Small intestine (tissue), 7 donors: ENCODE data around the gene CEP70. TPM values are rescaled to one million over a fixed set of nuclear protein-coding genes. Genes with fewer than 3 reads are reported as not detected.

Experiments
- DNase-seq, 2 donors: peaks; one replicate each; pipeline versions ENCODE4 v3.0.0 to v3.0.0-alpha.2; 2013
- FAIRE-seq: peaks from 2 replicates; lab custom pipeline; 2012; peaks lifted over from hg19 to GRCh38; lab: Jason Lieb, UNC
- H3K27ac ChIP-seq, 3 donors: one replicate each; pipeline ENCODE4 v1.5.1; 2013; ENCODE audit warnings: low read length in 2 of 3, mild to moderate bottlenecking in 2 of 3, control low read depth in 1 of 3, inconsistent platforms in 1 of 3, low read depth in 1 of 3, moderate library complexity in 1 of 3
- H3K27me3 ChIP-seq, 3 donors: one replicate each; pipeline ENCODE4 v1.6.1; 2013; ENCODE audit warnings: low read length in 3 of 3, inconsistent platforms in 1 of 3; ENCODE audit not compliant: control insufficient read depth in 3 of 3, insufficient read depth in 3 of 3
- H3K36me3 ChIP-seq, 3 donors: one replicate each; pipeline ENCODE4 v1.6.1; 2013; ENCODE audit warnings: low read length in 3 of 3, inconsistent platforms in 1 of 3, low read depth in 1 of 3, mild to moderate bottlenecking in 1 of 3, moderate library complexity in 1 of 3; ENCODE audit not compliant: control insufficient read depth in 3 of 3, insufficient read depth in 2 of 3
- H3K4me1 ChIP-seq, 3 donors: one replicate each; pipeline ENCODE4 v1.6.1; 2013; ENCODE audit warnings: low read length in 2 of 3, inconsistent platforms in 1 of 3, low read depth in 1 of 3, mild to moderate bottlenecking in 1 of 3, moderate library complexity in 1 of 3; ENCODE audit not compliant: control insufficient read depth in 3 of 3, insufficient read depth in 2 of 3
- H3K4me3 ChIP-seq, 3 donors: one replicate each; pipeline ENCODE4 v1.5.1; 2013; ENCODE audit warnings: low read length in 3 of 3, control low read depth in 1 of 3, inconsistent platforms in 1 of 3, low read depth in 1 of 3, mild to moderate bottlenecking in 1 of 3, moderate library complexity in 1 of 3
- H3K9me3 ChIP-seq, 2 donors: one replicate each; pipeline ENCODE4 v1.6.1; 2013; ENCODE audit warnings: low read depth in 1 of 2, low read length in 1 of 2; ENCODE audit not compliant: control insufficient read depth in 2 of 2, insufficient read depth in 1 of 2
- WGBS, 3 donors: extraction: QIAGEN DNeasy Blood & Tissue Kit; methylation state at CpG; one replicate each; pipeline ENCODE4 v1.1.7; 2013; 5-methylcytosine and 5-hydroxymethylcytosine counted together
- polyA plus RNA-seq, 4 donors: library from polyadenylated mRNA; stranded (reverse) in 3 of 4; unstranded in 1 of 4; fragments of 200-250 nt in 3 of 4; fragments of 120-200 nt in 1 of 4; gene quantifications; one replicate each; pipeline versions ENCODE4 v1.2.1 to v1.2.3, GENCODE V29; 2013
- donor health status: healthy with polysubstance abuse.
- donor health status: control.
- donor health status: control.
- donor health status: Bipolar disorder and iron deficiency.
- donor health status: healthy.

The CEP70 gene
- polyA plus RNA-seq, 4 donors = 15.2 to 23.5 (median 20.4) TPM

DNA sequence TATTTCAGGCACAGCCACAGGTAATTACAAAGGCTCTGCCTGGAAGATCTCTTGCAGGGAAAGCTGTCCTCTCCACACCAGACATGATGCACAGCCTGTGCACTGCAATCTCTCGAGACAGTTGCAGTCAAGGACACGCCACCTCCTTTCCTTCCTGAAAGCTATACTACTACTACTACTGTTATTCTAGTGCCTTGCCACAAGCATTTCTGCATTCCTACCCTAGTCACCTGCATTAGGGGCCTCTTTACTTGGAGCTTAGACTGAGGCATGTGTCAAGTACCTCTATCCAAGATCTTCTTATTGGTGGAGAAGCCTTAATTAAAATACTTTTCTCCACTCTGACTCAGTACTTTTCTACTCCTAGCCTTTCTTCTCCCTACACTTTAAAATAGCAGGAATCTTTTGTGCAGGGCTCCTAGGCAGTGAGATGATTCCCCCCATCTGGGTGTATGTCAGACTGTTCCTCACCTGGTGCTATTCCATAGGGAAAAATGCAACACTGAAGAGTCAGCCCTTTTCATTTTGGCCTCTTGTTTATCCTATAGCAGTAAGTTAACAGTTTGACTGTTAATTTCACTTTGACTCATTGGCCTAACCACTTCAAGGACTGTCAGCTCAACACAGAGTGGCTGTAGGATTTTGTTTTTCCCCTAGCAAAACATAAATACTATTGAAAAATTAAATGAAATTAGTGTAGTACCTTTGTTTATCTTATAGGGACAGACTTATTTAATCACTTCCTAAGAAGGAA is 80.8 kb downstream of the CEP70 start:
- peaks cover 4 to 7% (median 5%) of the 10 kb centered on the region in 3 donors for H3K36me3 ChIP-seq
- no peak overlapping the region for H3K4me3 ChIP-seq
- no peak overlapping the region for H3K27ac ChIP-seq
- H3K9me3 ChIP-seq = peaks cover 0 to 5% of the 10 kb centered on the region in 2 donors
- DNase-seq (no peak), FAIRE-seq (no peak)
- no peaks in the 10 kb centered on the region for H3K4me1 ChIP-seq
- H3K27me3 ChIP-seq = no peaks in the 10 kb centered on the region
- WGBS, 3 donors = 72 to 87% (median 76%) methylated on average over 2 of the region's 2 CpGs

DNA sequence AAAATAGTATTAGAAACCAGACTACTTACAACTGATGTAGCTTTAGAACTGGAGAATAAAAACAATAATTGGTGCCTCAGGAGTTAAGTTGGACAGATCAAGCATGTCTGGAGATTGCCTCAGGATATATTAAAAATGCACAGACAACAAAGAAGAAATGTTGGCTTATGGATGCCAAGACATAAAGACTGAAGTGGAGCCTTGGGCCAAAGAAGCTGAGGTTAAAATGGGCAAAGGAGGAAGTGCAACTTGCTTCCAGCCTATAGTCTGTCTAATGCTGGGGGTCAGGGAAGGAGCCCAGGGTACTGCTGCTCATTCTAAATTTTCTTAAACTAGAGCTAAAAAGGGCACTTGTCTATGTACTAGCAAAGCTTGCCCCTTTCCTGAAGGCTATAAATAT is 82.1 kb downstream of the CEP70 start:
- DNase-seq = no peak
- no peak overlapping the region for H3K27ac ChIP-seq
- H3K4me1 ChIP-seq = no peaks in the 10 kb centered on the region
- H3K4me3 ChIP-seq = no peak overlapping the region
- peaks cover 0 to 5% (median 3%) of the 10 kb centered on the region in 3 donors for H3K36me3 ChIP-seq
- no peaks in the 10 kb centered on the region for H3K27me3 ChIP-seq
- FAIRE-seq = no peak
- no peaks in the 10 kb centered on the region for H3K9me3 ChIP-seq

DNA sequence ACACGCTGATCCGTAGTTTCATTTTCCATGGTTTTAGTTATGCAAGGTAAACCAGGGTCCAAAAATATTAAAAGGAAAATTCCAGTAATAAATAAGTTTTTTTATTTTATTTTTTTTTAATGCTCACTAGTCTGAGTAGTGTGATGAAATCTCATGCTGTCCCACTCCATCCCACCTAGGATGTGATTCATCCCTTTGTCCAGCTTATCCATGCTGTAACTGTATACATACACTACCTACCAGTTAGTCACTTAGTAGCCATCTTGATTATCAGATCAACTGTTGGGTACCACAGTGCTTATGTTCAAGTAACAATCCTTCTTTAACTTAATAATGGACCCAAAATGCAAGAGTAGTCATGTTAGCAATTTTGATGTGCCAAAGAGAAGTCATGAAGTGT is 84.5 kb downstream of the CEP70 start:
- Histone ChIP-seq H3K36me3 (peaks cover 0 to 5% (median 3%) of the 10 kb centered on the region in 3 donors), H3K9me3 (no peaks in the 10 kb centered on the region), H3K4me1 (no peaks in the 10 kb centered on the region), H3K4me3 (no peak overlapping the region), H3K27me3 (no peaks in the 10 kb centered on the region), H3K27ac (no peak overlapping the region)
- no peak for FAIRE-seq
- no peak for DNase-seq
- 91 to 96% (median 96%) methylated on average over 2 of the region's 2 CpGs for WGBS, 3 donors

DNA sequence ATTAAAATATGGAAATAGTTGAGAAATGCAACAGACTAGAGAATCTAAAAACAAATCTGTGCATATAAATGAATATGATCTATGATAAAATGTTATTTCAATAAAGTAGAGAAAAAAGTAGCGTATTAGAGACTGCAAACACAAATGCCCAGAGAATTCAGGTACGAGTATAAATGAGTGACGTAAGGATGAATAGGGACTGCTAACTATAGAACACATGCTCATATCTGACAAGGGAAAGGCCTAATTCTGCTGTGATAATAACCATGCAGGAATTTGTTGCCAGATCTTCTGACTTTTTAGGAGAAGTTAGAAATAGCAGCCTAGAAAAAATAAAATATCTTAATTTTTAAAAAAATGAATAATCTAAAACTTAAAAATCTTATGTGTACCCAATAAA is 86.5 kb downstream of the CEP70 start:
- Histone ChIP-seq H3K36me3 (peaks cover 0 to 3% (median 2%) of the 10 kb centered on the region in 3 donors), H3K4me1 (no peaks in the 10 kb centered on the region), H3K9me3 (no peaks in the 10 kb centered on the region), H3K27me3 (no peaks in the 10 kb centered on the region), H3K27ac (no peak overlapping the region), H3K4me3 (no peak overlapping the region)
- DNase-seq (no peak), FAIRE-seq (no peak)
- WGBS, 3 donors = 98 to 99% (median 98%) methylated on average over 3 of the region's 3 CpGs

DNA sequence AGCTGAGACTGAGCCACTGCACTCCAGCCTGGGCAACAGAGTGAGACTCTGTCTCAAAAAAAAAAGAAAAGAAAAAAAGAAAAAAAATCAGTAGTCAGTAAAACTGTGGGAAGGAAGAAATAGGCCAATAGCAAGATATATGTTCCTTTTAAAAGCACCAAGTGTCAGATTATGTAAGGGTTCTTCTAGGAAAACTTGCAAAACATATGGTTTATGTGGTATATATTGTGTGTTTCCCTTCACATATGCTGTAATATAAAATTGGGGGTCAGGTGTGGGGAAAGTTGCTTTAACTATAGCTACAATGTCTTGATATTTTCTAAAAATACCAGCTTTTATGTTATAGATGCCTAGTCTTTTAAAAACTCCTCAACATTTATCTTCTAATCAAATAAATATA is 95.1 kb downstream of the CEP70 start:
- H3K4me1 ChIP-seq = peaks cover 0 to 13% (median 0%) of the 10 kb centered on the region in 3 donors
- H3K36me3 ChIP-seq = peaks cover 0 to 6% (median 3%) of the 10 kb centered on the region in 3 donors
- DNase-seq = no peak
- no peak for FAIRE-seq
- no peaks in the 10 kb centered on the region for H3K9me3 ChIP-seq
- H3K27ac ChIP-seq = no peak overlapping the region
- no peak overlapping the region for H3K4me3 ChIP-seq
- no peaks in the 10 kb centered on the region for H3K27me3 ChIP-seq

DNA sequence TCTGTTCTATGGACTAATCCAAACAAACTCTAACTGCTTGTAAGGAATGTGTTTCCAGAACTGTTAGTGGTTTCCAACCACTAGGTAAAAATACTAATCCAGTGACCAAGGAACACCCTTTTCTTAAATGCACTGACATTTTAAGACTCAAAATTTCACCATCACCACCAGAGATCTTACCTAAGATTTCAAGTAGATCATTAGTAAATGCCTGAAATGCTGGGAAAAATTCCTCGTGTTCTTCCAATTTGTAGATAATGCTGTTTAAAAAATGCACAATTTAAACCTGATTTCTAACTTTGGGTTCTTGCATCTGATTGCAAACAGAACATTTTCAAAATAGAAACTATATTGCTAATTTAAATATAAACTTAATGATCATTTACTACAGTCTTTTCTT is 96.2 kb downstream of the CEP70 start:
- Histone ChIP-seq H3K4me1 (peaks cover 0 to 13% (median 0%) of the 10 kb centered on the region in 3 donors), H3K36me3 (peaks cover 0 to 9% (median 8%) of the 10 kb centered on the region in 3 donors), H3K27me3 (no peaks in the 10 kb centered on the region), H3K27ac (no peak overlapping the region), H3K4me3 (no peak overlapping the region), H3K9me3 (no peaks in the 10 kb centered on the region)
- 95 to 97% (median 97%) methylated on average over 1 of the region's 1 CpG for WGBS, 3 donors
- FAIRE-seq = no peak
- no peak for DNase-seq

DNA sequence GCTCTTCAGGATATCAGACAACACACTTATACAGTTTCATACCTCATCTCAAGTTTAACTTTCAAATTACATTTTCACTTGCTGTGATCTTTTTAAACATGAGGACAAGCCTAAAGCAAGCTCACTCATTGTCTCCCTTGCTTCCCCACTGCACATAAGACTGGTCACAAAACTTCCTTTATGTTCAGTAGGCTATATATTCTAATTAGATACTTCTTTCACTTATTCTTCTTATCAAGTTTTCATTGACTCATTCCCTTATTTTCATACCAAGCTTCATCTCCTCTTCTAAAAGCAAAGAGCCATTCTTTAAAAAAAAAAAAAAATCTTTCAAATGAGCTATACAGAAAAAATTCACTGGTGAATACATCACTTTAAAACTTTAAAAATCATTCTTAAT is 97.0 kb downstream of the CEP70 start:
- peak overlapping the region in 1 of 3 donors; percentile 64 for H3K27ac ChIP-seq
- DNase-seq = no peak

DNA sequence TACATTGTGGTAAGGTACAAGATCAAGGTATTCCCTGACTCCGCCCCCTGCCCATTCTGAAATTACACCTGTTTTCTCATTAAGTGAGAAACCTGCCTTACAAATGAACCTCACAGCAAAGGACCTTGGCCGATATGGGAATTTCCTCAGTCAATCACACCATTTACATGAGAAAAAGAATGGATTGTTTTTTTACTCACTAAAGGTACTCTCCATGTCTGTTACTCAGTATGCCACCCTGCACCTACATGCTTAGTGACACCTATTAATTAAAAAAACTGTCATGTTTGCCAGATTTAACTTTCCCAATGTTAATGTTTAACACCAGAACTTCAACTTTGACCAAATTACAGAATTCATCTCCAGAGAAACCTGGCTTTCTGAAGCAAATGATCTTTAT is 97.6 kb downstream of the CEP70 start:
- H3K27ac ChIP-seq = peak overlapping the region in 1 of 3 donors; percentile 64
- H3K36me3 ChIP-seq = peaks cover 0 to 15% (median 10%) of the 10 kb centered on the region in 3 donors
- peaks cover 0 to 13% (median 0%) of the 10 kb centered on the region in 3 donors for H3K4me1 ChIP-seq
- FAIRE-seq (no peak), DNase-seq (peak in 1 of 2 donors; percentile 60)
- H3K9me3 ChIP-seq = no peaks in the 10 kb centered on the region
- H3K27me3 ChIP-seq = no peaks in the 10 kb centered on the region
- WGBS, 3 donors = 36 to 71% (median 40%) methylated on average over 2 of the region's 2 CpGs
- H3K4me3 ChIP-seq = no peak overlapping the region

More for the DNA sequence above, 97.0 kb downstream of the CEP70 start:
- Histone ChIP-seq H3K27me3 (no peaks in the 10 kb centered on the region), H3K36me3 (peaks cover 0 to 15% (median 10%) of the 10 kb centered on the region in 3 donors), H3K4me1 (peaks cover 0 to 13% (median 0%) of the 10 kb centered on the region in 3 donors), H3K9me3 (no peaks in the 10 kb centered on the region), H3K4me3 (no peak overlapping the region)
- peak; percentile 26 for FAIRE-seq
